Tibial nerve (tissue), 4 donors: ENCODE data around the gene GPR132. TPM values are rescaled to one million over a fixed set of nuclear protein-coding genes. Genes with fewer than 3 reads are reported as not detected.

ENCODE experiments used
- DNase-seq, 2 donors: peaks; one replicate each; pipeline ENCODE4 v3.0.0-alpha.2; 2019; ENCODE audit warnings: low spot score in 2 of 2
- H3K27ac ChIP-seq, 4 donors: fragments of 200-600 bp; sonication (generic) in 3 of 4; one replicate each; pipeline ENCODE4 v1.5.1; 2017 to 2019; ENCODE audit warnings: mild to moderate bottlenecking in 1 of 4
- H3K27me3 ChIP-seq, 2 donors: fragments of 200-600 bp; sonication (generic) in 1 of 2; one replicate each; pipeline versions ENCODE4 v1.5.1 to v1.6.0; 2017 to 2019
- H3K36me3 ChIP-seq, 3 donors: fragments of 200-600 bp; sonication (generic); one replicate each; pipeline ENCODE4 v1.5.1; 2018 to 2019
- H3K4me1 ChIP-seq, 4 donors: fragments of 200-600 bp; sonication (generic) in 3 of 4; one replicate each; pipeline ENCODE4 v1.5.1; 2017 to 2019
- H3K4me3 ChIP-seq, 4 donors: fragments of 200-600 bp; sonication (generic) in 3 of 4; one replicate each; pipeline ENCODE4 v1.5.1; 2017 to 2019; ENCODE audit warnings: mild to moderate bottlenecking in 1 of 4, moderate library complexity in 1 of 4
- H3K9me3 ChIP-seq, 4 donors: fragments of 200-600 bp; sonication (generic) in 3 of 4; one replicate each; pipeline ENCODE4 v1.5.1; 2017 to 2019
- CTCF ChIP-seq, 5 experiments: fragments of 200-600 bp in 3 of 5; fragments of 450-650 bp in 2 of 5; sonication (generic) in 3 of 5; IDR thresholded peaks; one replicate each; pipeline ENCODE4 v1.5.1; 2016 to 2019; ENCODE audit warnings: antibody characterized with exemption in 5 of 5, mild to moderate bottlenecking in 3 of 5, moderate library complexity in 2 of 5
- EP300 ChIP-seq, 2 donors: sonication (generic); formaldehyde crosslinking; IDR thresholded peaks; one replicate each; pipeline ENCODE4 v1.6.1; 2017; ENCODE audit warnings: antibody characterized with exemption in 2 of 2, mild to moderate bottlenecking in 1 of 2
- POLR2A ChIP-seq, 2 donors: fragments of 450-650 bp; IDR thresholded peaks; one replicate each; pipeline ENCODE4 v1.6.1; 2017; ENCODE audit warnings: antibody characterized with exemption in 2 of 2, mild to moderate bottlenecking in 2 of 2, moderate library complexity in 2 of 2
- WGBS, 2 donors: methylation state at CpG; one replicate each; pipeline ENCODE4 v1.1.5; 2018; 5-methylcytosine and 5-hydroxymethylcytosine counted together
- total RNA-seq, 4 donors: library from RNA; depleted of rRNA; stranded (reverse); fragments of >200 nt; gene quantifications; one replicate each; pipeline ENCODE4 v1.1.0, GENCODE V29; 2016

Gene GPR132
- total RNA-seq, 4 donors from 2014 or later, result 1.5 to 7.7 (median 5.4) TPM

- H3K27ac ChIP-seq, result peak overlapping the region in 3 of 4 donors; percentile 3 to 89 (median 83)
These were observed 24.7 kb upstream of the GPR132 start for GRCh38 chr14:105089746-105090492.

GRCh38 chr14:105088812-105089745 is 23.8 kb upstream of the GPR132 start:
- no peaks in the 10 kb centered on the region for H3K36me3 ChIP-seq
- WGBS, 2 donors, result 77 to 80% methylated on average over 14 to 21 of the region's 24 CpGs
- H3K9me3 ChIP-seq, result no peaks in the 10 kb centered on the region
- H3K4me3 ChIP-seq, result no peak overlapping the region
- DNase-seq, result no peak
- no peak for TF ChIP-seq CTCF (IDR thresholded peaks at IDR 0.05)
- TF ChIP-seq EP300 (IDR thresholded peaks at IDR 0.05), result no peak
- TF ChIP-seq POLR2A (IDR thresholded peaks at IDR 0.05), result no peak
- no peaks in the 10 kb centered on the region for H3K27me3 ChIP-seq
- H3K27ac ChIP-seq, result peak overlapping the region in 3 of 4 donors; percentile 37 to 89 (median 69)
- H3K4me1 ChIP-seq, result peaks cover 0 to 72% (median 42%) of the 10 kb centered on the region in 4 donors

More at GRCh38 chr14:105089746-105090492, 24.7 kb upstream of the GPR132 start:
- DNase-seq, result no peak
- H3K4me1 ChIP-seq, result peaks cover 0 to 78% (median 44%) of the 10 kb centered on the region in 4 donors
- no peak for TF ChIP-seq CTCF (IDR thresholded peaks at IDR 0.05)
- TF ChIP-seq POLR2A (IDR thresholded peaks at IDR 0.05), result no peak
- no peak for TF ChIP-seq EP300 (IDR thresholded peaks at IDR 0.05)
- no peaks in the 10 kb centered on the region for H3K27me3 ChIP-seq
- no peaks in the 10 kb centered on the region for H3K9me3 ChIP-seq
- H3K4me3 ChIP-seq, result no peak overlapping the region
- WGBS, 2 donors, result 86 to 96% methylated on average over 11 of the region's 15 CpGs
- no peaks in the 10 kb centered on the region for H3K36me3 ChIP-seq

GRCh38 chr14:105087963-105088811 is 23.0 kb upstream of the GPR132 start:
- DNase-seq, result no peak
- no peaks in the 10 kb centered on the region for H3K36me3 ChIP-seq
- WGBS, 2 donors, result 2 to 22% methylated on average over 16 to 37 of the region's 44 CpGs
- TF ChIP-seq CTCF (IDR thresholded peaks at IDR 0.05) (no peak), EP300 (IDR thresholded peaks at IDR 0.05) (peak in 1 of 2 donors; percentile 26)
- H3K27ac ChIP-seq, result peak overlapping the region; percentile 31 to 85 (median 53)
- H3K4me3 ChIP-seq, result peak overlapping the region in 2 of 4 donors; percentile 41 to 62
- no peaks in the 10 kb centered on the region for H3K27me3 ChIP-seq
- H3K9me3 ChIP-seq, result no peaks in the 10 kb centered on the region
- peaks cover 0 to 65% (median 38%) of the 10 kb centered on the region in 4 donors for H3K4me1 ChIP-seq

- H3K9me3 ChIP-seq, result no peaks in the 10 kb centered on the region
- H3K4me1 ChIP-seq, result peaks cover 0 to 58% (median 35%) of the 10 kb centered on the region in 4 donors
- peak in 1 of 2 donors; percentile 31 for TF ChIP-seq POLR2A (IDR thresholded peaks at IDR 0.05)
- TF ChIP-seq CTCF (IDR thresholded peaks at IDR 0.05), result peak in 1 of 5 experiments; percentile 13
- no peak for TF ChIP-seq EP300 (IDR thresholded peaks at IDR 0.05)
- WGBS, 2 donors, result 1 to 3% methylated on average over 11 to 25 of the region's 60 CpGs
- no peak for DNase-seq
- H3K27me3 ChIP-seq, result no peaks in the 10 kb centered on the region
- H3K36me3 ChIP-seq, result no peaks in the 10 kb centered on the region
- H3K27ac ChIP-seq, result peak overlapping the region; percentile 31 to 85 (median 59)
- H3K4me3 ChIP-seq, result peak overlapping the region; percentile 25 to 62 (median 42)
These were observed 22.2 kb upstream of the GPR132 start for GRCh38 chr14:105087308-105087962.
